Astrocyte (in vitro differentiated cells and primary cell): Measurements from ENCODE around the gene GAMT. TPM values are rescaled to one million over a fixed set of nuclear protein-coding genes. Genes with fewer than 3 reads are reported as not detected.
A peak's percentile ranks its signal among the peaks of the same experiment; 100 is the strongest.

ENCODE experiments used
- DNase-seq: peaks from one replicate; pipeline ENCODE4 v3.0.0-alpha.2; 2010; ENCODE audit warnings: low read depth
- FAIRE-seq: peaks from 2 replicates; lab custom pipeline; 2011; peaks lifted over from hg19 to GRCh38; lab: Jason Lieb, UNC
- H2AFZ ChIP-seq: 2 replicates; pipeline ENCODE4 v1.6.0; 2012; ENCODE audit warnings: low read depth, low read length, inconsistent platforms
- H3K27ac ChIP-seq: 2 replicates; pipeline ENCODE4 v1.5.1; 2011; ENCODE audit warnings: low read depth, low read length, inconsistent platforms
- H3K27me3 ChIP-seq: 2 replicates; pipeline ENCODE4 v1.6.0; 2011; ENCODE audit warnings: low read length, inconsistent platforms; ENCODE audit not compliant: insufficient read depth
- H3K36me3 ChIP-seq: 2 replicates; pipeline ENCODE4 v1.5.1; 2011; ENCODE audit warnings: low read length, inconsistent platforms; ENCODE audit not compliant: insufficient read depth
- H3K4me1 ChIP-seq: 2 replicates; pipeline ENCODE4 v1.5.1; 2011; ENCODE audit warnings: low read length, inconsistent platforms; ENCODE audit not compliant: insufficient read depth
- H3K4me2 ChIP-seq: 2 replicates; pipeline ENCODE4 v1.6.0; 2012; ENCODE audit warnings: low read length, inconsistent platforms
- H3K4me3 ChIP-seq: 2 replicates; pipeline ENCODE4 v1.5.1; 2011; ENCODE audit warnings: low read depth, mild to moderate bottlenecking, low read length, inconsistent platforms; ENCODE audit not compliant: insufficient read depth
- H3K79me2 ChIP-seq: 2 replicates; pipeline ENCODE4 v1.6.0; 2012; ENCODE audit warnings: mild to moderate bottlenecking, low read length, inconsistent platforms; ENCODE audit not compliant: insufficient read depth
- H3K9ac ChIP-seq: 2 replicates; pipeline ENCODE4 v1.6.0; 2012; ENCODE audit warnings: mild to moderate bottlenecking, low read length, inconsistent platforms
- H3K9me3 ChIP-seq: 2 replicates; pipeline ENCODE4 v1.5.1; 2012; ENCODE audit warnings: low read depth, mild to moderate bottlenecking, low read length, inconsistent platforms; ENCODE audit not compliant: insufficient read depth
- H4K20me1 ChIP-seq: 2 replicates; pipeline ENCODE4 v1.6.0; 2012; ENCODE audit warnings: low read length, inconsistent platforms; ENCODE audit not compliant: insufficient read depth
- H3K27ac Mint-ChIP-seq: one replicate; pipeline ENCODE4 v1.8.0; 2021; ENCODE audit warnings: mild to moderate bottlenecking, mixed read lengths; ENCODE audit not compliant: unreplicated experiment
- H3K27me3 Mint-ChIP-seq: one replicate; pipeline ENCODE4 v1.8.0; 2021; ENCODE audit warnings: low read depth, mixed read lengths; ENCODE audit not compliant: unreplicated experiment
- H3K36me3 Mint-ChIP-seq: one replicate; pipeline ENCODE4 v1.8.0; 2021; ENCODE audit warnings: low read depth, mixed read lengths; ENCODE audit not compliant: unreplicated experiment
- H3K4me1 Mint-ChIP-seq: one replicate; pipeline ENCODE4 v1.8.0; 2021; ENCODE audit warnings: low read depth, mixed read lengths; ENCODE audit not compliant: unreplicated experiment
- H3K4me3 Mint-ChIP-seq: one replicate; pipeline ENCODE4 v1.8.0; 2021; ENCODE audit warnings: mild to moderate bottlenecking, moderate library complexity, mixed read lengths; ENCODE audit not compliant: unreplicated experiment
- H3K9me3 Mint-ChIP-seq: one replicate; pipeline ENCODE4 v1.8.0; 2021; ENCODE audit warnings: mild to moderate bottlenecking, mixed read lengths; ENCODE audit not compliant: unreplicated experiment
- EZH2 ChIP-seq: IDR thresholded peaks from 2 replicates; pipeline ENCODE4 v1.6.1; 2012; ENCODE audit warnings: mild to moderate bottlenecking, low read length, inconsistent platforms; ENCODE audit not compliant: insufficient read depth
- total RNA-seq: library from RNA; stranded (reverse); gene quantifications from 2 replicates; pipeline ENCODE4 v1.2.1, GENCODE V29; 2021
- TF ChIP-seq, protein P1 (sequence below): IDR thresholded peaks from 2 replicates; pipeline ENCODE4 v1.5.1; 2011; ENCODE audit warnings: low read depth, mild to moderate bottlenecking, inconsistent platforms, low read length, moderate library complexity; ENCODE audit not compliant: insufficient read depth

The GAMT gene
- total RNA-seq, 1 donor from 2014 or later, result 35.9 TPM

DNA sequence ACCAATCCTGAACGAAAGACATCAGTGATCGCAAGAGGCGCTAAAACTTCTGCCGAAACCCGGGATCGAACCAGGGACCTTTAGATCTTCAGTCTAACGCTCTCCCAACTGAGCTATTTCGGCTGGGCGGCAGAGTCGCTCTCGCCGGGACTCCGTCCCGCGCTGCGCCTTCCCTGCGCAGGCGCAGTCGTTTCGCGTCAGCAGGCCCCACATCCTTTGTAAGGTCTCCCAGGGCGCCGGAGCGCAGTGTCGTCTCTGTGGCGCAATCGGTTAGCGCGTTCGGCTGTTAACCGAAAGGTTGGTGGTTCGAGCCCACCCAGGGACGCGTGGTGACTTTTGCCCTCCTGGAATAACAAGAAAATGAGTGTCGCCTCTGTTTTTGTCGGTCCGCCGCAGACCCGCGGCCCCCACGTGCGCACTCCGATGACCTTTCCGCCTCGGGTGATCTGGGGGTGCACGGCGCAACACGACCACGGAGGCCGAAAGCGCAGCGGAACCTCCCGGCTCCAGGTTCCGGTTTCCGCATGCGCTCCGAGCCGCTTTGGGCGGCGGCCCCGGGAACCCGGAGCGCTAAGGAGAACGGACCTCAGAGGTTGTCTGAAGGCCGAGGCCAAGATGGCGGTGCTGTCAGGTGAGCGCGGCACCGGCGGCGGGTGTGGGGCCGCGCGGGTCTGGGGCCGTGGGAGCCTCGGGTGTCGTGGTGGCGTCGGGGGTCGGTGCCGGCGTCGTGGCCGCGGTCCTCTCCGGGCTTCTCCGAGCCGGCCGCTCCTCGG lies 17.8 kb downstream of the GAMT start, which contains the start of gene NDUFS7:
Gene NDUFS7, plus strand, starts transcription at position 596 of the 773 bp plus-strand sequence. Its CDS starts 20 bp downstream, at position 616.
- Mint-ChIP-seq H3K4me1 (peaks cover 3% of the 10 kb centered on the region), H3K27me3 (no peaks in the 10 kb centered on the region), H3K4me3 (peak within 1 kb of the TSS; percentile 86), H3K27ac (peak within 1 kb of the TSS; percentile 87), H3K9me3 (no peaks in the 10 kb centered on the region), H3K36me3 (no peaks in the 10 kb centered on the region)
- FAIRE-seq, result peak; percentile 29
- Histone ChIP-seq H3K4me2 (peak within 1 kb of the TSS; percentile 94), H3K4me3 (peak within 1 kb of the TSS; percentile 75), H3K79me2 (peaks cover 34% of the 10 kb centered on the region), H2AFZ (peak within 1 kb of the TSS; percentile 82), H3K9me3 (no peaks in the 10 kb centered on the region), H3K36me3 (no peaks in the 10 kb centered on the region), H3K4me1 (peaks cover 6% of the 10 kb centered on the region), H4K20me1 (peaks cover 30% of the 10 kb centered on the region), H3K27ac (peak within 1 kb of the TSS; percentile 76), H3K27me3 (no peaks in the 10 kb centered on the region), H3K9ac (peak within 1 kb of the TSS; percentile 90)
- DNase-seq, result peak; percentile 83
- no peak for TF ChIP-seq EZH2
- TF ChIP-seq, protein P1, sequence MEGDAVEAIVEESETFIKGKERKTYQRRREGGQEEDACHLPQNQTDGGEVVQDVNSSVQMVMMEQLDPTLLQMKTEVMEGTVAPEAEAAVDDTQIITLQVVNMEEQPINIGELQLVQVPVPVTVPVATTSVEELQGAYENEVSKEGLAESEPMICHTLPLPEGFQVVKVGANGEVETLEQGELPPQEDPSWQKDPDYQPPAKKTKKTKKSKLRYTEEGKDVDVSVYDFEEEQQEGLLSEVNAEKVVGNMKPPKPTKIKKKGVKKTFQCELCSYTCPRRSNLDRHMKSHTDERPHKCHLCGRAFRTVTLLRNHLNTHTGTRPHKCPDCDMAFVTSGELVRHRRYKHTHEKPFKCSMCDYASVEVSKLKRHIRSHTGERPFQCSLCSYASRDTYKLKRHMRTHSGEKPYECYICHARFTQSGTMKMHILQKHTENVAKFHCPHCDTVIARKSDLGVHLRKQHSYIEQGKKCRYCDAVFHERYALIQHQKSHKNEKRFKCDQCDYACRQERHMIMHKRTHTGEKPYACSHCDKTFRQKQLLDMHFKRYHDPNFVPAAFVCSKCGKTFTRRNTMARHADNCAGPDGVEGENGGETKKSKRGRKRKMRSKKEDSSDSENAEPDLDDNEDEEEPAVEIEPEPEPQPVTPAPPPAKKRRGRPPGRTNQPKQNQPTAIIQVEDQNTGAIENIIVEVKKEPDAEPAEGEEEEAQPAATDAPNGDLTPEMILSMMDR, result no peak

DNA sequence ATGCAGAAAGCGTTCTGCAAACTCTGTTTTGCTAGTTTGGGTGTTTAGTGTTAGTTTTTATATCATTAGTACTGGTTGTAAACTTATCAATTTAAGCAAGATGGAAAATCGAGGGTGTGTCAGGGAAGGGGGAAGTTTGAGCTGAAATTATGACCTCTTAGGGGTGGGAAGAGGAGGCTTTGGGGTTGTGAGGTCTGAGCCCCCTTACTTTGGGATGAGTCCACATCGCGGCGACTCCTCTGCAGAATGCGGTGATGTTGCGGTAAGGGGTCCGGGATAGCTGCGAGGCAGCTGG lies 18.4 kb downstream of the GAMT start:
- no peaks in the 10 kb centered on the region for H3K9me3 ChIP-seq
- peak; percentile 73 for DNase-seq
- TF ChIP-seq, protein P1, result no peak
- TF ChIP-seq EZH2, result no peak
- H3K27ac Mint-ChIP-seq, result peak overlapping the region; percentile 87
- no peak overlapping the region for H3K27ac ChIP-seq
- H3K9me3 Mint-ChIP-seq, result no peaks in the 10 kb centered on the region
- H3K4me1 ChIP-seq, result peaks cover 6% of the 10 kb centered on the region
- H3K4me3 ChIP-seq, result no peak overlapping the region
- H3K36me3 ChIP-seq, result no peaks in the 10 kb centered on the region
- no peak overlapping the region for H2AFZ ChIP-seq
- peaks cover 3% of the 10 kb centered on the region for H3K4me1 Mint-ChIP-seq
- H4K20me1 ChIP-seq, result peaks cover 24% of the 10 kb centered on the region
- H3K27me3 Mint-ChIP-seq, result no peaks in the 10 kb centered on the region
- H3K9ac ChIP-seq, result no peak overlapping the region
- peak overlapping the region; percentile 86 for H3K4me3 Mint-ChIP-seq
- peak; percentile 32 for FAIRE-seq
- peaks cover 31% of the 10 kb centered on the region for H3K79me2 ChIP-seq
- no peak overlapping the region for H3K4me2 ChIP-seq
- H3K36me3 Mint-ChIP-seq, result no peaks in the 10 kb centered on the region
- H3K27me3 ChIP-seq, result no peaks in the 10 kb centered on the region

DNA sequence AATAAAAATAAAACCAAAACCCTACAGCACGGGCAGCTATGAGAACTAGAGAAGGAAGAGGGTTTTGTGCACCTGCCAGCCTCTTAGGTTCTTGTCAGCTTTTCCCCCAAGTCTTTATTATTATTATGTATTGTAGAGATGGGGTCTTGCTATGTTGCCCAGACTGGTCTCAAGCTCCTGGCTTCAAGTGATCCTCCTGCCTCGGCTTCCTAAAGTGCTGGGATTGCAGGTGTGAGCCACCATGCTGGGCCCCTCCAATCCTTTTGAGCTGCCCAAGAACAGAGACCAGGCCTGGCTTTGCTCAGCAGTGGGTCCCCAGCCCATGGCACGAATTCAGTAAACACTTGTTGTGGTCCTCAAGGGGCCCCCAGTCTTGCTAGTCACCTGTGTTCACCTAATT lies 19.1 kb downstream of the GAMT start:
- FAIRE-seq, result no peak

More for the DNA sequence above, 19.1 kb downstream of the GAMT start:
- Histone ChIP-seq H3K27me3 (no peaks in the 10 kb centered on the region), H3K4me2 (no peak overlapping the region), H3K4me1 (peaks cover 6% of the 10 kb centered on the region), H3K79me2 (peaks cover 28% of the 10 kb centered on the region), H3K4me3 (no peak overlapping the region), H3K27ac (no peak overlapping the region), H4K20me1 (peaks cover 27% of the 10 kb centered on the region), H3K9me3 (no peaks in the 10 kb centered on the region), H3K36me3 (no peaks in the 10 kb centered on the region), H2AFZ (no peak overlapping the region), H3K9ac (no peak overlapping the region)
- no peak for DNase-seq
- no peak for TF ChIP-seq EZH2
- TF ChIP-seq, protein P1, result no peak
- H3K4me3 Mint-ChIP-seq, result no peak overlapping the region
- no peaks in the 10 kb centered on the region for H3K9me3 Mint-ChIP-seq
- H3K27ac Mint-ChIP-seq, result no peak overlapping the region
- H3K36me3 Mint-ChIP-seq, result no peaks in the 10 kb centered on the region
- no peaks in the 10 kb centered on the region for H3K27me3 Mint-ChIP-seq
- H3K4me1 Mint-ChIP-seq, result peaks cover 3% of the 10 kb centered on the region
